SK-N-SH (cell line): ENCODE measurements around the gene MED31. TPM values are rescaled to one million over a fixed set of nuclear protein-coding genes. Genes with fewer than 3 reads are reported as not detected.

Experiments used
- CTCF ChIA-PET: fragments of 300-600, 350-600 bp; formaldehyde crosslinking; extraction: SDS; loops from one replicate; lab custom pipeline; 2021; lab: Yijun Ruan, JAX
- POLR2A ChIA-PET: fragments of 350-600 bp; sonication (Branson Sonifier 250); formaldehyde crosslinking; extraction: SDS; loops from one replicate; lab custom pipeline; 2020; ENCODE audit warnings: antibody characterized with exemption, inconsistent platforms; lab: Yijun Ruan, JAX
- DNase-seq: peaks from one replicate; pipeline ENCODE4 v3.0.0; 2012
- H2AFZ ChIP-seq: fragments of 200-600 bp; sonication (generic); 2 replicates; pipeline ENCODE4 v1.8.1; 2016; ENCODE audit warnings: antibody characterized with exemption, mild to moderate bottlenecking, low read depth
- H3F3A ChIP-seq: fragments of 200-600 bp; sonication (generic); replicated peaks from 2 replicates; pipeline ENCODE3; 2016; ENCODE audit warnings: antibody characterized with exemption, mild to moderate bottlenecking; ENCODE audit not compliant: insufficient read depth
- H3K27ac ChIP-seq, 2 experiments: fragments of 200-500 bp in 1 of 2; fragments of 200-600 bp in 1 of 2; sonication (Bioruptor generic) in 1 of 2; sonication (generic), shearing (Covaris generic) in 1 of 2; 2 replicates each; pipeline versions ENCODE4 v1.5.1 to v1.6.1; 2014 to 2016; ENCODE audit warnings: low read depth in 2 of 2, inconsistent platforms in 1 of 2, low read length in 1 of 2, mild to moderate bottlenecking in 1 of 2, mixed read lengths in 1 of 2
- H3K27me3 ChIP-seq: fragments of 200-600 bp; sonication (generic), shearing (Covaris generic); 2 replicates; pipeline ENCODE4 v1.6.1; 2016; ENCODE audit warnings: mixed run types; ENCODE audit not compliant: insufficient read depth
- H3K36me3 ChIP-seq, 2 experiments: fragments of 200-500 bp in 1 of 2; fragments of 200-600 bp in 1 of 2; sonication (Bioruptor generic) in 1 of 2; sonication (generic) in 1 of 2; replicated peaks in 1 of 2; 2 replicates each; pipeline versions ENCODE3 to v1.5.1; 2014 to 2016; ENCODE audit warnings: low read length in 1 of 2, mild to moderate bottlenecking in 1 of 2; ENCODE audit not compliant: insufficient read depth in 2 of 2, control insufficient read depth in 1 of 2
- H3K4me1 ChIP-seq, 2 experiments: fragments of 200-500 bp in 1 of 2; fragments of 200-600 bp in 1 of 2; sonication (Bioruptor generic) in 1 of 2; sonication (generic), shearing (Covaris generic) in 1 of 2; 2 replicates each; pipeline versions ENCODE4 v1.5.1 to v1.6.1; 2014 to 2016; ENCODE audit warnings: low read depth in 1 of 2, low read length in 1 of 2, mixed run types in 1 of 2; ENCODE audit not compliant: insufficient read depth in 2 of 2, control insufficient read depth in 1 of 2
- H3K4me2 ChIP-seq: fragments of 200-600 bp; sonication (generic), shearing (Covaris generic); 2 replicates; pipeline ENCODE4 v1.6.1; 2017; ENCODE audit warnings: mixed run types
- H3K4me3 ChIP-seq, 2 experiments: fragments of 200-500 bp in 1 of 2; fragments of 200-600 bp in 1 of 2; sonication (Bioruptor generic) in 1 of 2; sonication (generic), shearing (Covaris generic) in 1 of 2; 2 replicates each; pipeline versions ENCODE4 v1.5.1 to v1.8.1; 2014 to 2016; ENCODE audit warnings: low read depth in 2 of 2, inconsistent platforms in 1 of 2, low read length in 1 of 2, mild to moderate bottlenecking in 1 of 2, mixed read lengths in 1 of 2, moderate library complexity in 1 of 2
- H3K79me2 ChIP-seq: fragments of 200-600 bp; sonication (generic); 2 replicates; pipeline ENCODE4 v1.8.1; 2017; ENCODE audit warnings: mild to moderate bottlenecking; ENCODE audit not compliant: insufficient read depth
- H3K9ac ChIP-seq: fragments of 200-600 bp; sonication (generic); 2 replicates; pipeline ENCODE4 v1.6.1; 2017; ENCODE audit warnings: mixed run types
- H3K9me2 ChIP-seq: fragments of 200-600 bp; sonication (generic); 2 replicates; pipeline ENCODE4 v1.6.1; 2017; ENCODE audit warnings: mixed run types
- H3K9me3 ChIP-seq: fragments of 200-600 bp; sonication (generic); 2 replicates; pipeline ENCODE4 v1.6.1; 2017; ENCODE audit warnings: mixed run types, mild to moderate bottlenecking, moderate library complexity
- H4K20me1 ChIP-seq: fragments of 200-600 bp; sonication (generic); 2 replicates; pipeline ENCODE4 v1.6.1; 2017; ENCODE audit warnings: mild to moderate bottlenecking, mixed run types; ENCODE audit not compliant: insufficient read depth
- EP300 ChIP-seq, 2 experiments: IDR thresholded peaks; 2 replicates each; pipeline versions ENCODE4 v1.4.0 to v1.6.1; 2012; ENCODE audit warnings: borderline replicate concordance in 1 of 2, low read depth in 1 of 2, low read length in 1 of 2
- FOSL2 ChIP-seq: IDR thresholded peaks from 2 replicates; pipeline ENCODE4 v1.4.0; 2012; ENCODE audit warnings: low read depth, mild to moderate bottlenecking, moderate library complexity, borderline replicate concordance
- FOXJ3 ChIP-seq: sonication (generic); formaldehyde crosslinking; IDR thresholded peaks from 2 replicates; pipeline ENCODE4 v1.5.1; 2020; ENCODE audit warnings: mild to moderate bottlenecking, missing genetic modification reagents
- GATA2 ChIP-seq: sonication (generic); formaldehyde crosslinking; IDR thresholded peaks from 2 replicates; pipeline ENCODE4 v1.5.0; 2020; ENCODE audit warnings: mild to moderate bottlenecking, missing genetic modification reagents
- IRF3 ChIP-seq: fragments of 150-350 bp; IDR thresholded peaks from 2 replicates; pipeline ENCODE4 v1.6.1; 2016; ENCODE audit warnings: mild to moderate bottlenecking, low read depth, low read length
- JUND ChIP-seq: IDR thresholded peaks from 2 replicates; pipeline ENCODE4 v1.4.0; 2012
- NFIC ChIP-seq: IDR thresholded peaks from 2 replicates; pipeline ENCODE4 v1.4.0; 2012; ENCODE audit warnings: borderline replicate concordance
- NRF1 ChIP-seq: IDR thresholded peaks from 2 replicates; pipeline ENCODE4 v1.6.1; 2012; ENCODE audit warnings: low read depth, mild to moderate bottlenecking, low read length
- RAD21 ChIP-seq: IDR thresholded peaks from 2 replicates; pipeline ENCODE4 v1.6.1; 2012; ENCODE audit warnings: mild to moderate bottlenecking, low read length
- REST ChIP-seq: IDR thresholded peaks from 2 replicates; pipeline ENCODE4 v1.6.1; 2012; ENCODE audit warnings: mild to moderate bottlenecking, low read depth, low read length, moderate library complexity
- SMC3 ChIP-seq: IDR thresholded peaks from 2 replicates; pipeline ENCODE4 v1.6.1; 2012; ENCODE audit warnings: low read depth, low read length, improper control_type of control experiment
- TCF12 ChIP-seq: IDR thresholded peaks from 2 replicates; pipeline ENCODE4 v1.4.0; 2012
- WGBS: methylation state at CpG from one replicate; pipeline ENCODE4 v1.1.6; 2017; ENCODE audit warnings: low lambda C conversion rate; 5-methylcytosine and 5-hydroxymethylcytosine counted together
- polyA plus RNA-seq, 3 experiments: library from polyadenylated mRNA; depleted of rRNA; stranded (reverse); fragments of >200 nt; gene quantifications; 2 replicates each; pipeline ENCODE4 v1.2.3, GENCODE V29; 2012
- TF ChIP-seq, protein P1 (sequence below): IDR thresholded peaks from 2 replicates; pipeline ENCODE4; 2012
- TF ChIP-seq, protein P2 (sequence below): fragments of 150-350 bp; IDR thresholded peaks from 2 replicates; pipeline ENCODE4 v1.6.1; 2017; ENCODE audit warnings: antibody characterized with exemption, low read length, low read depth, borderline replicate concordance
- TF ChIP-seq, protein P3 (sequence below): fragments of 200-600 bp; sonication (generic); IDR thresholded peaks from 2 replicates; pipeline ENCODE4 v1.6.1; 2017; ENCODE audit warnings: antibody characterized with exemption, mild to moderate bottlenecking, moderate library complexity
- TF ChIP-seq, protein P4 (sequence below): IDR thresholded peaks from 2 replicates; pipeline ENCODE4 v1.4.0; 2012; ENCODE audit warnings: low read depth, borderline replicate concordance

The MED31 gene
- polyA plus RNA-seq, 1 of the 3 experiments (the other 2 are of a cell fraction), result 15.1 TPM

DNA sequence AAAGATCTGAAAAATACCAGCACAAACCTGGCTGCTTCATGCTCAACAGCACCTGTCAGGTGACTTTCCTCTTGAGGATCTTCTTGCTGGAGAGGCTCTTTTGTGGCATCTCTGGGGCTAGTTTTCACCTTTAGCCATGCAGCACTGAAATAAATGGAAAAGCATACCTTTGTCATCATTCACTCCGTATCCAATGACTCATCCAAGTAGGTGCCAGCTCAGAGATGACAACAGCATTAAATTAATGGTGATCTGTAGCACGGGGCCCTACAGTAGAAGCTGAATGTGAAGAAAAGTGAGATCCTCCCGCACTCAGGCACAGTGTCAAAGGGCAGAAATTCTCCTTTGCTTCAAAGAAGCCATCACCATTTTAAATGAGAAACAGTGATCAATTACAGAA lies 43.1 kb downstream of the MED31 start:
- CTCF ChIA-PET, result interaction anchor here (0.9 kb wide), 1 partner anchor 135 kb away, joined by 3 read pairs; no protein-coding TSS in a partner anchor
- TF ChIP-seq JUND (peak; percentile 62), FOSL2 (peak; percentile 69), RAD21 (no peak), EP300 (IDR thresholded peaks at IDR 0.05; ENCODE audit: borderline replicate concordance in 1 of 2, low read depth in 1 of 2, low read length in 1 of 2) (no peak), NFIC (peak; percentile 30; the same call in 1 of the 2 replicates)
- TF ChIP-seq, protein P1, sequence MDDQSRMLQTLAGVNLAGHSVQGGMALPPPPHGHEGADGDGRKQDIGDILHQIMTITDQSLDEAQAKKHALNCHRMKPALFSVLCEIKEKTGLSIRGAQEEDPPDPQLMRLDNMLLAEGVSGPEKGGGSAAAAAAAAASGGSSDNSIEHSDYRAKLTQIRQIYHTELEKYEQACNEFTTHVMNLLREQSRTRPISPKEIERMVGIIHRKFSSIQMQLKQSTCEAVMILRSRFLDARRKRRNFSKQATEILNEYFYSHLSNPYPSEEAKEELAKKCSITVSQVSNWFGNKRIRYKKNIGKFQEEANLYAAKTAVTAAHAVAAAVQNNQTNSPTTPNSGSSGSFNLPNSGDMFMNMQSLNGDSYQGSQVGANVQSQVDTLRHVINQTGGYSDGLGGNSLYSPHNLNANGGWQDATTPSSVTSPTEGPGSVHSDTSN, result peak; percentile 56; the same call in 1 of the 2 replicates

DNA sequence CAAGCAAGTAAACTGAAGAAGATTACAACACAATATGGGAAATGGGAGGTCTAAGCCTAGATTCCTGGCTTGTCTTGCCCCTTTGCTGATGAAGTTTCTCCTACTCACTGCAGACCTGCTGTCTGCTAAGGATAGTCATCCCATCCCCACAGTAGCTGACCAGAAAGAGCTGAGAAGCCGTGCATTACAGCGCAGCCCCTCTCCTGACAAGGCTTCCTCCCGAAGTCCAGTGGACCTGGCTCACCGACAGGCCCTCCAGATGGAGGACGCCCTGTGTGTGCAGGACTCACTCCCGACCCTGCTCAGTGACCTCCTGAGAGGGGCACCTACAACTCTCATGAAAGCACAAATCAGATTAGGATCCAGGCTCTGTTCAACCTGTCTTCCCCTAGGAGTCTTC lies 46.3 kb downstream of the MED31 start:
- Histone ChIP-seq H3K27me3 (no peaks in the 10 kb centered on the region), H2AFZ (no peak overlapping the region), H3K79me2 (no peaks in the 10 kb centered on the region), H3K36me3 (peaks cover 51 to 99% of the 10 kb centered on the region in 2 experiments), H3K9ac (no peak overlapping the region), H3K4me3 (no peak overlapping the region), H3K4me2 (no peak overlapping the region), H3K4me1 (no peaks in the 10 kb centered on the region), H3K9me3 (no peaks in the 10 kb centered on the region), H3K27ac (no peak overlapping the region), H3K9me2 (no peaks in the 10 kb centered on the region), H4K20me1 (no peaks in the 10 kb centered on the region), H3F3A (no peaks in the 10 kb centered on the region)
- no peak for DNase-seq
- ChIA-PET CTCF (interaction anchor here (0.6 to 1.3 kb wide), 2 partner anchors 17 to 129 kb away, joined by 3 read pairs; no protein-coding TSS in a partner anchor), POLR2A (no interaction called here)
- 97% methylated on average over 6 of the region's 6 CpGs for WGBS
- TF ChIP-seq SMC3 (no peak), IRF3 (no peak), FOSL2 (no peak), TCF12 (no peak), NFIC (no peak), JUND (no peak), NRF1 (no peak), FOXJ3 (CRISPR knock-in tag) (no peak), REST (no peak), GATA2 (CRISPR knock-in tag) (no peak)
- TF ChIP-seq, protein P2, sequence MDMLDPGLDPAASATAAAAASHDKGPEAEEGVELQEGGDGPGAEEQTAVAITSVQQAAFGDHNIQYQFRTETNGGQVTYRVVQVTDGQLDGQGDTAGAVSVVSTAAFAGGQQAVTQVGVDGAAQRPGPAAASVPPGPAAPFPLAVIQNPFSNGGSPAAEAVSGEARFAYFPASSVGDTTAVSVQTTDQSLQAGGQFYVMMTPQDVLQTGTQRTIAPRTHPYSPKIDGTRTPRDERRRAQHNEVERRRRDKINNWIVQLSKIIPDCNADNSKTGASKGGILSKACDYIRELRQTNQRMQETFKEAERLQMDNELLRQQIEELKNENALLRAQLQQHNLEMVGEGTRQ, result no peak
- TF ChIP-seq, protein P3, sequence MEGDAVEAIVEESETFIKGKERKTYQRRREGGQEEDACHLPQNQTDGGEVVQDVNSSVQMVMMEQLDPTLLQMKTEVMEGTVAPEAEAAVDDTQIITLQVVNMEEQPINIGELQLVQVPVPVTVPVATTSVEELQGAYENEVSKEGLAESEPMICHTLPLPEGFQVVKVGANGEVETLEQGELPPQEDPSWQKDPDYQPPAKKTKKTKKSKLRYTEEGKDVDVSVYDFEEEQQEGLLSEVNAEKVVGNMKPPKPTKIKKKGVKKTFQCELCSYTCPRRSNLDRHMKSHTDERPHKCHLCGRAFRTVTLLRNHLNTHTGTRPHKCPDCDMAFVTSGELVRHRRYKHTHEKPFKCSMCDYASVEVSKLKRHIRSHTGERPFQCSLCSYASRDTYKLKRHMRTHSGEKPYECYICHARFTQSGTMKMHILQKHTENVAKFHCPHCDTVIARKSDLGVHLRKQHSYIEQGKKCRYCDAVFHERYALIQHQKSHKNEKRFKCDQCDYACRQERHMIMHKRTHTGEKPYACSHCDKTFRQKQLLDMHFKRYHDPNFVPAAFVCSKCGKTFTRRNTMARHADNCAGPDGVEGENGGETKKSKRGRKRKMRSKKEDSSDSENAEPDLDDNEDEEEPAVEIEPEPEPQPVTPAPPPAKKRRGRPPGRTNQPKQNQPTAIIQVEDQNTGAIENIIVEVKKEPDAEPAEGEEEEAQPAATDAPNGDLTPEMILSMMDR, result no peak
- TF ChIP-seq, protein P4, sequence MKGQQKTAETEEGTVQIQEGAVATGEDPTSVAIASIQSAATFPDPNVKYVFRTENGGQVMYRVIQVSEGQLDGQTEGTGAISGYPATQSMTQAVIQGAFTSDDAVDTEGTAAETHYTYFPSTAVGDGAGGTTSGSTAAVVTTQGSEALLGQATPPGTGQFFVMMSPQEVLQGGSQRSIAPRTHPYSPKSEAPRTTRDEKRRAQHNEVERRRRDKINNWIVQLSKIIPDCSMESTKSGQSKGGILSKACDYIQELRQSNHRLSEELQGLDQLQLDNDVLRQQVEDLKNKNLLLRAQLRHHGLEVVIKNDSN, result no peak

More for the DNA sequence above, 43.1 kb downstream of the MED31 start:
- H3F3A ChIP-seq, result no peaks in the 10 kb centered on the region
- POLR2A ChIA-PET, result no interaction called here
- 0 out of 2 replicates have a peak, but pooled peaks cover under 1% of the 10 kb centered on the region for H3K79me2 ChIP-seq
- no peak overlapping the region for H3K4me3 ChIP-seq
- no peak overlapping the region for H3K9ac ChIP-seq
- no peaks in the 10 kb centered on the region for H3K27me3 ChIP-seq
- H4K20me1 ChIP-seq, result no peaks in the 10 kb centered on the region; the same call in 1 of the 2 replicates
- no peak overlapping the region for H3K4me2 ChIP-seq
- no peaks in the 10 kb centered on the region for H3K4me1 ChIP-seq
- no peaks in the 10 kb centered on the region for H3K9me2 ChIP-seq
- H3K27ac ChIP-seq, result no peak overlapping the region
- DNase-seq, result no peak
- peaks cover 42 to 82% of the 10 kb centered on the region in 2 experiments for H3K36me3 ChIP-seq
- H3K9me3 ChIP-seq, result no peaks in the 10 kb centered on the region
- H2AFZ ChIP-seq, result no peak overlapping the region
- 51% methylated on average over 3 of the region's 3 CpGs for WGBS
